Stimulated activated CD4-positive, alpha-beta T cell treated with anti-CD3 and anti-CD28 coated beads, TNF-alpha, amount 100 ng/mL, for 48 hours (primary cell): ENCODE data around the gene RGPD3.

Experiments
- DNase-seq, 3 donors: peaks; one replicate each; pipeline ENCODE4 v3.0.0-alpha.2; 2020; ENCODE audit warnings: low read depth in 3 of 3

The RGPD3 gene

DNA sequence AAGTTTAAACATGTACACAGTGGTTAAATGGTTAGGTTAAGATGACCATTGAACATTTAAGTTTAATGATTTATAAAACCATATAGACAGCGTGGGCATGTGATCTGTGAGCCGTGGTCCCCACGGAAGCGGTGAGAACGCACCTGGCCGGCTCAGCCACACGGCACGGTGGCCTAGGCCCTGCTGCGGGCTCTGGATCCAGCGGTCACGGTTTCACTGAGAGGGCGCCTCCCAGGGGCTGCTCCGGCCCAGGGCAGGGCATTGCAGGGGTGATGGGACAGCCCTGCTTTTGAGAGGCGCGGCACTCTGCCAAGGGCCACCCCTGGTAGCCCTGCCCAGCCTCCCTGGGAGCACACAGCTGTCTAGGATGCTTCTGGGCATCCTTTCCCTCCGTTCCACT is 124.9 kb downstream of the RGPD3 start:
- no peak for DNase-seq

GRCh38 chr2:106342831-106343251 is 125.4 kb downstream of the RGPD3 start:
- DNase-seq, result no peak

DNA sequence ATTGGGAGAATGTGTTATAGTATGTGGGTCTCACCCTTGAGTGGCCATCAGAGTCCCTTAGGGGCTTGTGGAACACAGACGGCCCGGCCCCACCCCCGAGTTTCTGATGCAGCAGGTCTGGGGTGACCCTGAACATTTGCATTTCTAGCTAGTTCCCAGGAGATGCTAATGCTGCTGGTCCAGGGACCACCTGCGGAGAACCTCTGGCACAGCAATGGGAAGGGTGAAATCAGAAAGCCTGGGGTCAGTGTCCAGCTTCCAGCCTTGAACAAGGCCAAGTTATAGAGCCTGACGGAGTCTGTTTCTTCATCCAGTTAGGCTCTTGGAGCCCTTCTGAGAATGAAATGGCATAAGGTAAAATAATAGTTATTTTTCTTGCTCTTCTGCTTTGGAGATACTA is 126.5 kb downstream of the RGPD3 start:
- DNase-seq, result no peak
